Ascending aorta (tissue), 2 donors: ENCODE data around the gene MINAR2. TPM values are rescaled to one million over a fixed set of nuclear protein-coding genes. Genes with fewer than 3 reads are reported as not detected.

Experiments used
- DNase-seq, 2 donors: peaks; one replicate each; pipeline ENCODE4 v3.0.0-alpha.2; 2019; ENCODE audit warnings: low spot score in 2 of 2
- H3K27ac ChIP-seq, 2 donors: fragments of 200-600 bp; sonication (generic); one replicate each; pipeline ENCODE4 v1.5.1; 2016 to 2017; ENCODE audit warnings: mild to moderate bottlenecking in 1 of 2
- H3K27me3 ChIP-seq: fragments of 200-600 bp; sonication (generic); one replicate; pipeline ENCODE4 v1.5.1; 2017
- H3K36me3 ChIP-seq, 2 donors: fragments of 200-600 bp; sonication (generic); one replicate each; pipeline ENCODE4 v1.5.1; 2016
- H3K4me1 ChIP-seq, 2 donors: fragments of 200-600 bp; sonication (generic); one replicate each; pipeline ENCODE4 v1.5.1; 2016 to 2017; ENCODE audit warnings: mild to moderate bottlenecking in 1 of 2
- H3K4me3 ChIP-seq, 2 donors: fragments of 200-600 bp; sonication (generic); one replicate each; pipeline ENCODE4 v1.5.1; 2016 to 2017; ENCODE audit warnings: mild to moderate bottlenecking in 1 of 2
- H3K9me3 ChIP-seq, 2 donors: fragments of 200-600 bp; sonication (generic); one replicate each; pipeline ENCODE4 v1.5.1; 2016
- CTCF ChIP-seq, 3 experiments: fragments of 200-600 bp in 2 of 3; fragments of 450-650 bp in 1 of 3; sonication (generic) in 2 of 3; IDR thresholded peaks; one replicate each; pipeline ENCODE4 v1.5.1; 2016 to 2019; ENCODE audit warnings: antibody characterized with exemption in 3 of 3, mild to moderate bottlenecking in 1 of 3, moderate library complexity in 1 of 3
- intact Hi-C: fragments of 100-400 bp; cut with DNase I; formaldehyde crosslinking; loops from one replicate; pipeline ENCODE4 v1.15.1; 2023
- total RNA-seq: library from RNA; depleted of rRNA; stranded (reverse); fragments of >200 nt; gene quantifications from one replicate; pipeline ENCODE4 v1.1.0, GENCODE V29; 2016

MINAR2 gene
- total RNA-seq, 1 donor from 2014 or later = not detected

GRCh38 chr5:129745997-129746396 is 1.9 kb upstream of the MINAR2 start:
- intact Hi-C loops = no loop called here
- no peak for TF ChIP-seq CTCF (IDR thresholded peaks at IDR 0.05)
- DNase-seq = no peak
- Histone ChIP-seq H3K27ac (no peak overlapping the region), H3K4me1 (no peaks in the 10 kb centered on the region), H3K27me3 (no peaks in the 10 kb centered on the region), H3K36me3 (no peaks in the 10 kb centered on the region), H3K9me3 (no peaks in the 10 kb centered on the region), H3K4me3 (no peak overlapping the region)

GRCh38 chr5:129746876-129747275 is 1.0 kb upstream of the MINAR2 start:
- Histone ChIP-seq H3K9me3 (no peaks in the 10 kb centered on the region), H3K27me3 (no peaks in the 10 kb centered on the region), H3K4me3 (no peak overlapping the region), H3K27ac (no peak overlapping the region), H3K36me3 (no peaks in the 10 kb centered on the region), H3K4me1 (no peaks in the 10 kb centered on the region)
- no peak for DNase-seq
- intact Hi-C loops = no loop called here
- TF ChIP-seq CTCF (IDR thresholded peaks at IDR 0.05) = no peak

- H3K36me3 ChIP-seq = no peaks in the 10 kb centered on the region
- no peak for DNase-seq
- no peaks in the 10 kb centered on the region for H3K4me1 ChIP-seq
- TF ChIP-seq CTCF (IDR thresholded peaks at IDR 0.05) = no peak
- intact Hi-C loops = no loop called here
- no peaks in the 10 kb centered on the region for H3K9me3 ChIP-seq
- no peaks in the 10 kb centered on the region for H3K27me3 ChIP-seq
- no peak overlapping the region for H3K27ac ChIP-seq
- H3K4me3 ChIP-seq = no peak overlapping the region
Observed at GRCh38 chr5:129748913-129749880, 1.3 kb downstream of the MINAR2 start.

- intact Hi-C loops = no loop called here
- Histone ChIP-seq H3K27ac (no peak overlapping the region), H3K4me1 (no peaks in the 10 kb centered on the region), H3K36me3 (no peaks in the 10 kb centered on the region), H3K27me3 (no peaks in the 10 kb centered on the region), H3K9me3 (no peaks in the 10 kb centered on the region), H3K4me3 (no peak overlapping the region)
- TF ChIP-seq CTCF (IDR thresholded peaks at IDR 0.05) = no peak
- no peak for DNase-seq
Observed at GRCh38 chr5:129760636-129761325, 12.9 kb downstream of the MINAR2 start.

GRCh38 chr5:129763651-129764050 is 15.8 kb downstream of the MINAR2 start:
- Histone ChIP-seq H3K36me3 (no peaks in the 10 kb centered on the region), H3K27ac (no peak overlapping the region), H3K4me1 (no peaks in the 10 kb centered on the region), H3K9me3 (no peaks in the 10 kb centered on the region), H3K4me3 (no peak overlapping the region), H3K27me3 (no peaks in the 10 kb centered on the region)
- no peak for TF ChIP-seq CTCF (IDR thresholded peaks at IDR 0.05)
- no peak for DNase-seq
- intact Hi-C loops = no loop called here
